Measurements from ENCODE around the gene GPR45.

Gene GPR45

GRCh38 chr2:105241443-105241842, at the start of gene GPR45:
TSS of gene GPR45 (plus strand) at chr2:105241743. CDS start at chr2:105241859, 116 bp downstream.
- Mint-ChIP-seq H3K27ac (no peak within 1 kb of the TSS), H3K36me3 (ENCODE audit: low read depth) (no peaks in the 10 kb centered on the region), H3K4me1 (ENCODE audit: low read depth) (peaks cover 9% of the 10 kb centered on the region), H3K27me3 (peaks cover 21% of the 10 kb centered on the region), H3K4me3 (no peak within 1 kb of the TSS), H3K9me3 (no peaks in the 10 kb centered on the region)
- intact Hi-C loops (cut with micrococcal nuclease) = no loop called here

GRCh38 chr2:105194022-105194675, 47.4 kb upstream of the GPR45 start:
- no peak overlapping the region for H3K4me3 Mint-ChIP-seq
- H3K9me3 Mint-ChIP-seq = peaks cover 20% of the 10 kb centered on the region
- intact Hi-C loops (cut with micrococcal nuclease) = no loop called here
- peaks cover 7% of the 10 kb centered on the region for H3K27me3 Mint-ChIP-seq
- no peaks in the 10 kb centered on the region for H3K36me3 Mint-ChIP-seq (ENCODE audit: low read depth)
- H3K27ac Mint-ChIP-seq = no peak overlapping the region
- H3K4me1 Mint-ChIP-seq (ENCODE audit: low read depth) = no peaks in the 10 kb centered on the region

GRCh38 chr2:105196651-105197050, 44.9 kb upstream of the GPR45 start:
- H3K4me3 Mint-ChIP-seq = no peak overlapping the region

GRCh38 chr2:105215586-105216192, 25.9 kb upstream of the GPR45 start:
- Mint-ChIP-seq H3K27me3 (no peaks in the 10 kb centered on the region), H3K36me3 (ENCODE audit: low read depth) (no peaks in the 10 kb centered on the region), H3K4me3 (no peak overlapping the region), H3K4me1 (ENCODE audit: low read depth) (no peaks in the 10 kb centered on the region), H3K27ac (no peak overlapping the region), H3K9me3 (no peaks in the 10 kb centered on the region)
- intact Hi-C loops (cut with micrococcal nuclease) = no loop called here

More at GRCh38 chr2:105196651-105197050, 44.9 kb upstream of the GPR45 start:
- peaks cover 10% of the 10 kb centered on the region for H3K27me3 Mint-ChIP-seq
- no peaks in the 10 kb centered on the region for H3K36me3 Mint-ChIP-seq (ENCODE audit: low read depth)
- H3K4me1 Mint-ChIP-seq (ENCODE audit: low read depth) = no peaks in the 10 kb centered on the region
- H3K9me3 Mint-ChIP-seq = peaks cover 23% of the 10 kb centered on the region
- H3K27ac Mint-ChIP-seq = no peak overlapping the region
- intact Hi-C loops (cut with micrococcal nuclease) = no loop called here

GRCh38 chr2:105220604-105221003, 20.9 kb upstream of the GPR45 start:
- intact Hi-C loops (cut with micrococcal nuclease) = no loop called here
- Mint-ChIP-seq H3K36me3 (ENCODE audit: low read depth) (no peaks in the 10 kb centered on the region), H3K27me3 (no peaks in the 10 kb centered on the region), H3K4me1 (ENCODE audit: low read depth) (no peaks in the 10 kb centered on the region), H3K4me3 (no peak overlapping the region), H3K9me3 (no peaks in the 10 kb centered on the region), H3K27ac (no peak overlapping the region)

- no peaks in the 10 kb centered on the region for H3K36me3 Mint-ChIP-seq (ENCODE audit: low read depth)
- H3K27me3 Mint-ChIP-seq = no peaks in the 10 kb centered on the region
- H3K9me3 Mint-ChIP-seq = no peaks in the 10 kb centered on the region
- intact Hi-C loops (cut with micrococcal nuclease) = no loop called here
- no peak overlapping the region for H3K4me3 Mint-ChIP-seq
- H3K27ac Mint-ChIP-seq = no peak overlapping the region
- H3K4me1 Mint-ChIP-seq (ENCODE audit: low read depth) = no peaks in the 10 kb centered on the region
Observed at GRCh38 chr2:105224444-105224843, 17.1 kb upstream of the GPR45 start.

- peaks cover 12% of the 10 kb centered on the region for H3K27me3 Mint-ChIP-seq
- no peak overlapping the region for H3K4me3 Mint-ChIP-seq
- no peaks in the 10 kb centered on the region for H3K9me3 Mint-ChIP-seq
- no peak overlapping the region for H3K27ac Mint-ChIP-seq
- H3K36me3 Mint-ChIP-seq (ENCODE audit: low read depth) = no peaks in the 10 kb centered on the region
- H3K4me1 Mint-ChIP-seq (ENCODE audit: low read depth) = no peaks in the 10 kb centered on the region
- intact Hi-C loops (cut with micrococcal nuclease) = no loop called here
Observed at GRCh38 chr2:105231232-105231619, 10.3 kb upstream of the GPR45 start.

- Mint-ChIP-seq H3K27ac (no peak overlapping the region), H3K27me3 (peaks cover 33% of the 10 kb centered on the region), H3K4me1 (ENCODE audit: low read depth) (peaks cover 9% of the 10 kb centered on the region), H3K9me3 (no peaks in the 10 kb centered on the region), H3K4me3 (no peak overlapping the region), H3K36me3 (ENCODE audit: low read depth) (no peaks in the 10 kb centered on the region)
- intact Hi-C loops (cut with micrococcal nuclease) = loop anchor here (1.0 kb wide), 1 partner anchor 121 kb away; no protein-coding TSS in a partner anchor
Observed at GRCh38 chr2:105235388-105236059, 6.0 kb upstream of the GPR45 start.

GRCh38 chr2:105236060-105236424, 5.5 kb upstream of the GPR45 start:
- Mint-ChIP-seq H3K4me1 (ENCODE audit: low read depth) (peaks cover 9% of the 10 kb centered on the region), H3K4me3 (no peak overlapping the region), H3K27ac (no peak overlapping the region), H3K9me3 (no peaks in the 10 kb centered on the region), H3K27me3 (peaks cover 33% of the 10 kb centered on the region), H3K36me3 (ENCODE audit: low read depth) (no peaks in the 10 kb centered on the region)
- intact Hi-C loops (cut with micrococcal nuclease) = no loop called here

GRCh38 chr2:105237045-105237765, 4.3 kb upstream of the GPR45 start:
- Mint-ChIP-seq H3K27me3 (peaks cover 33% of the 10 kb centered on the region), H3K9me3 (no peaks in the 10 kb centered on the region), H3K4me3 (no peak overlapping the region), H3K27ac (no peak overlapping the region), H3K36me3 (ENCODE audit: low read depth) (no peaks in the 10 kb centered on the region), H3K4me1 (ENCODE audit: low read depth) (peaks cover 9% of the 10 kb centered on the region)
- intact Hi-C loops (cut with micrococcal nuclease) = no loop called here

- H3K27me3 Mint-ChIP-seq = peaks cover 33% of the 10 kb centered on the region
- H3K36me3 Mint-ChIP-seq (ENCODE audit: low read depth) = no peaks in the 10 kb centered on the region
- intact Hi-C loops (cut with micrococcal nuclease) = no loop called here
- H3K4me1 Mint-ChIP-seq (ENCODE audit: low read depth) = peaks cover 9% of the 10 kb centered on the region
- H3K9me3 Mint-ChIP-seq = no peaks in the 10 kb centered on the region
- H3K4me3 Mint-ChIP-seq = no peak overlapping the region
- H3K27ac Mint-ChIP-seq = no peak overlapping the region
Observed at GRCh38 chr2:105238664-105239240, 2.8 kb upstream of the GPR45 start.

- H3K36me3 Mint-ChIP-seq (ENCODE audit: low read depth) = no peaks in the 10 kb centered on the region
- no peaks in the 10 kb centered on the region for H3K9me3 Mint-ChIP-seq
- H3K4me3 Mint-ChIP-seq = no peak overlapping the region
- peaks cover 9% of the 10 kb centered on the region for H3K4me1 Mint-ChIP-seq (ENCODE audit: low read depth)
- intact Hi-C loops (cut with micrococcal nuclease) = no loop called here
- H3K27ac Mint-ChIP-seq = no peak overlapping the region
- peaks cover 33% of the 10 kb centered on the region for H3K27me3 Mint-ChIP-seq
Observed at GRCh38 chr2:105239924-105240323, 1.6 kb upstream of the GPR45 start.

- H3K27me3 Mint-ChIP-seq = peaks cover 11% of the 10 kb centered on the region
- no peak overlapping the region for H3K27ac Mint-ChIP-seq
Observed at GRCh38 chr2:105242286-105242993, 897 bp downstream of the GPR45 start.

More at GRCh38 chr2:105242286-105242993, 897 bp downstream of the GPR45 start:
- intact Hi-C loops (cut with micrococcal nuclease) = no loop called here
- no peaks in the 10 kb centered on the region for H3K9me3 Mint-ChIP-seq
- no peaks in the 10 kb centered on the region for H3K36me3 Mint-ChIP-seq (ENCODE audit: low read depth)
- no peak overlapping the region for H3K4me3 Mint-ChIP-seq
- H3K4me1 Mint-ChIP-seq (ENCODE audit: low read depth) = peaks cover 3% of the 10 kb centered on the region

Measured in dendritic cell treated with granulocyte-macrophage colony-stimulating factor and Interleukin-4, amounts not matched to agents 40 ng/mL and 50 ng/mL, for 4 days (primary cell).